Ishikawa (cell line): ENCODE results near the gene TTC32.

Experiments used
- CEBPB ChIP-seq: IDR thresholded peaks from 2 replicates; pipeline ENCODE4 v1.6.1; 2012
- EP300 ChIP-seq: IDR thresholded peaks from 2 replicates; pipeline ENCODE4 v1.6.1; 2012; ENCODE audit warnings: borderline replicate concordance
- NFIC ChIP-seq: IDR thresholded peaks from 2 replicates; pipeline ENCODE4 v1.6.1; 2012
- RAD21 ChIP-seq: IDR thresholded peaks from 2 replicates; pipeline ENCODE4 v1.6.1; 2012; ENCODE audit warnings: low read depth
- TAF1 ChIP-seq: IDR thresholded peaks from 2 replicates; pipeline ENCODE4 v1.6.1; 2012; ENCODE audit warnings: low read depth, mild to moderate bottlenecking
- YY1 ChIP-seq: IDR thresholded peaks from 2 replicates; pipeline ENCODE4 v1.6.1; 2012; ENCODE audit warnings: low read depth
- ZBTB7A ChIP-seq: IDR thresholded peaks from 2 replicates; pipeline ENCODE4 v1.6.1; 2012; ENCODE audit warnings: low read depth
- TF ChIP-seq, protein P1 (sequence below): IDR thresholded peaks from 2 replicates; pipeline ENCODE4 v1.6.1; 2012
- TF ChIP-seq, protein P2 (sequence below): IDR thresholded peaks from 2 replicates; pipeline ENCODE4 v1.6.1; 2012; ENCODE audit warnings: low read depth, mild to moderate bottlenecking
- TF ChIP-seq, protein P3 (sequence below): IDR thresholded peaks from 2 replicates; pipeline ENCODE4 v1.6.1; 2012

DNA sequence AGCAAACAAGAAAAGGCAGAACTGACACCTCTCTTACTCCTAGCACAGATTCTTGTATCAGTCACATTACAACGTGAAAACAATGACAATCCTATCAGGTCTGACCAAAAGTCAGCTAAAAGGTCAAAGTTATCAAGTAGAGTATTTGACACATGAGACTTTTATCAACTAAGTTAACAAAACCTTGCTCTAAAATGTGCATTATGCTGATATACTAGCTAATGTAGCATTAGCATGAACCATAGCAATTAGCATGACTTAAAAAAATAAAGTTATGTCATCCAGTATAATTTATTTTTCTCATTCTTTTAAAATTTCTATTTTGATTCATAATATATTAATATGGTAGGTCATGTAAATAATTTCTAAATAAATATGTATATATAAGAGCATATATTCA is 41.4 kb upstream of the TTC32 start:
- TF ChIP-seq RAD21 = no peak
- TF ChIP-seq TAF1 = no peak
- no peak for TF ChIP-seq ZBTB7A
- TF ChIP-seq CEBPB = no peak
- no peak for TF ChIP-seq EP300
- TF ChIP-seq, protein P1, sequence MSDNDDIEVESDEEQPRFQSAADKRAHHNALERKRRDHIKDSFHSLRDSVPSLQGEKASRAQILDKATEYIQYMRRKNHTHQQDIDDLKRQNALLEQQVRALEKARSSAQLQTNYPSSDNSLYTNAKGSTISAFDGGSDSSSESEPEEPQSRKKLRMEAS = no peak
- TF ChIP-seq, protein P2, sequence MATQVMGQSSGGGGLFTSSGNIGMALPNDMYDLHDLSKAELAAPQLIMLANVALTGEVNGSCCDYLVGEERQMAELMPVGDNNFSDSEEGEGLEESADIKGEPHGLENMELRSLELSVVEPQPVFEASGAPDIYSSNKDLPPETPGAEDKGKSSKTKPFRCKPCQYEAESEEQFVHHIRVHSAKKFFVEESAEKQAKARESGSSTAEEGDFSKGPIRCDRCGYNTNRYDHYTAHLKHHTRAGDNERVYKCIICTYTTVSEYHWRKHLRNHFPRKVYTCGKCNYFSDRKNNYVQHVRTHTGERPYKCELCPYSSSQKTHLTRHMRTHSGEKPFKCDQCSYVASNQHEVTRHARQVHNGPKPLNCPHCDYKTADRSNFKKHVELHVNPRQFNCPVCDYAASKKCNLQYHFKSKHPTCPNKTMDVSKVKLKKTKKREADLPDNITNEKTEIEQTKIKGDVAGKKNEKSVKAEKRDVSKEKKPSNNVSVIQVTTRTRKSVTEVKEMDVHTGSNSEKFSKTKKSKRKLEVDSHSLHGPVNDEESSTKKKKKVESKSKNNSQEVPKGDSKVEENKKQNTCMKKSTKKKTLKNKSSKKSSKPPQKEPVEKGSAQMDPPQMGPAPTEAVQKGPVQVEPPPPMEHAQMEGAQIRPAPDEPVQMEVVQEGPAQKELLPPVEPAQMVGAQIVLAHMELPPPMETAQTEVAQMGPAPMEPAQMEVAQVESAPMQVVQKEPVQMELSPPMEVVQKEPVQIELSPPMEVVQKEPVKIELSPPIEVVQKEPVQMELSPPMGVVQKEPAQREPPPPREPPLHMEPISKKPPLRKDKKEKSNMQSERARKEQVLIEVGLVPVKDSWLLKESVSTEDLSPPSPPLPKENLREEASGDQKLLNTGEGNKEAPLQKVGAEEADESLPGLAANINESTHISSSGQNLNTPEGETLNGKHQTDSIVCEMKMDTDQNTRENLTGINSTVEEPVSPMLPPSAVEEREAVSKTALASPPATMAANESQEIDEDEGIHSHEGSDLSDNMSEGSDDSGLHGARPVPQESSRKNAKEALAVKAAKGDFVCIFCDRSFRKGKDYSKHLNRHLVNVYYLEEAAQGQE = no peak
- TF ChIP-seq, protein P3, sequence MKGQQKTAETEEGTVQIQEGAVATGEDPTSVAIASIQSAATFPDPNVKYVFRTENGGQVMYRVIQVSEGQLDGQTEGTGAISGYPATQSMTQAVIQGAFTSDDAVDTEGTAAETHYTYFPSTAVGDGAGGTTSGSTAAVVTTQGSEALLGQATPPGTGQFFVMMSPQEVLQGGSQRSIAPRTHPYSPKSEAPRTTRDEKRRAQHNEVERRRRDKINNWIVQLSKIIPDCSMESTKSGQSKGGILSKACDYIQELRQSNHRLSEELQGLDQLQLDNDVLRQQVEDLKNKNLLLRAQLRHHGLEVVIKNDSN = no peak
- no peak for TF ChIP-seq NFIC
- TF ChIP-seq YY1 = no peak
